Measurements from ENCODE around the gene DBNDD1. TPM values are rescaled to one million over a fixed set of nuclear protein-coding genes. Genes with fewer than 3 reads are reported as not detected.
A peak's percentile ranks its signal among the peaks of the same experiment; 100 is the strongest.

Gene DBNDD1
- total RNA-seq, 1 donor from 2014 or later: 10.4 TPM

- peak; percentile 49 for DNase-seq
Observed at GRCh38 chr16:89958068-89958467, 61.2 kb downstream of the DBNDD1 start.

DNA sequence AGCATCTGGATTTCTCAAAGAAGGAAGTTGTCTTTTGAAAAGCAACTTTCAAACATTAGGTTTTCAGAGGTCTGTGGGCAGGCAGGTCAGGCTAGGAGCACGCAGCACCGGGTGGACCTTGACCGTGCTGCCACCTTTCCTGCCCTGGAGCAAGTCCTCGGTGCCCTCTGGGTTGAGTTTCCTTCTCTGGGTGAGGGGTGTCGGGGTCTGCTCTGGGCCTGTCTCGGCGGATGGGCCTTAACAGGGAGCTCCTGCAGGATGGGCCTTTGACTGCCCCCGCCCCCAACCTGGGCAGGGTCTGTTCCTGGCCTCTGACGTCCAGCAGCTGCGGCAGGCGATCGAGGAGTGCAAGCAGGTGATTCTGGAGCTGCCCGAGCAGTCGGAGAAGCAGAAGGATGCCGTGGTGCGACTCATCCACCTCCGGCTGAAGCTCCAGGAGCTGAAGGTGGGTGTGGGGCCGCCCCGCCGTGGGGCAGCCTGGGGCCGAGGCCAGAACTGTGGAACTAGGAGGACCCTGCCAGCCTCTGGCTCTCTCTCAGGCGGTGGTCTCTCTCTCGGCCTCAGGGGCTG lies 62.0 kb downstream of the DBNDD1 start:
- DNase-seq: no peak

DNA sequence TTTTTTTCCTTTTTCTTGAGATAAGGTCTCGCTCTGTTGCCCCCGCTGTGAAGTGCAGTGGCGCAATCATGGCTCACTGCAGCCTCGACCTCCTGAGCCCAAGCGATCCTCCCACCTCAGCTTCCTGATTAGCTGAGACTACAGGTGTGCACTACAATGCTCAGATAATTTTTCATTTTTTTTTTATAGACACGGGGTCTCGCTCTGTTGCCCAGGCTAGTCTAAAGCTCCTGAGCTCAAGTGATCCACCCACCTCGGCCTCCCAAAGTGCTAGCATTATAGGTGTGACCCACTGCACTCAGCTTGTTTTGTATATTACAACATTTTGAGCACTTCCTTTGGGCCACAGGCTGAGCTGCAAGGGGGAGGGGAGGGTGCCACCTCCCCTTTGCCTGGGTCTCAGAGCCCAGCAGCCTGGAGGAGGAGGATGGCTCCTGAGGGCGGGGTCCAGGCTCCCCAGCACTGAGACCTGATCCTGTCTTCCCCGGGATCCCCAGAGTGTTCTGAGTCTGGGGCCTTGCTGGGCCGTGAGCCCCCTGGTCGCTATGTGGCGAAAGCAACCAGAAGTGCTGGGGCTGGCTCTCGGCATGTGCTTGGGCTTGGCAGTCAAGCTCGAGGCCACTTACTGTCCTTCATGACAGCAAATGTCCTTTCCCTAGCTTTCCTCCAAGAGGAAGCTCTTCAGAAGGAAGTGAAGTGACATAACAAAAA lies 62.6 kb downstream of the DBNDD1 start:
- DNase-seq: no peak

DNA sequence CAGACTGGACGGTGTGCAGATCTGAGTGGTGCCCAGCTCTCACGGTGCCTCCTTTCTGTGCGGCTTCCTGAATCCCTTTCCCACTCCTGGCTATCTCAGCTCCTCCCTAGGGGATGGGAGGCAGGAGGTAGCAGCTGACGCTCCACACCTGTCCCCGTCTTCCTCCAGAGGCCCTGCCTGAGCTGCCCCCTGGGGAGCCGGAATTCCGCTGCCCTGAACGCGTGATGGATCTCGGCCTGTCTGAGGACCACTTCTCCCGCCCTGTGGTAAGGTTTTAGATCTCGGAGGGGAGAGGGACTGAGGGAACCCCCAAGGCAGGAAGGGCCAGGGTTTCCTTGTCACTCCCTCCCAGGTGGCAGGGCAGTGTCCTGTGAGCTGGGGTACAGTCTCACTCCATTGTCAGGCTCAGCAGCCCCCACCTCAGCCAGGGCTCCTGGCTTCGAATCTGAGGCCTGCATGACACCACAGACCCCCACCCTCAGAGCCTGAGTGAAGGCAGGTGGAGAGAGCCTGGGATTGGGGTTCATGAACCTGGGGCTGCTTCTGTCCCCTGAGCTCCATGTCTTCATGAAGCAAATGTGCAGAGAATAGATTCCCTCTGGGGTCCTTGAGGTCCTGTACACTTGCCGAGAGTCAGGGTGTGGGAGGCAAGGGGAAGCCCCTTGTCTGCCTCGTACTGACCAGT lies 64.1 kb downstream of the DBNDD1 start:
- DNase-seq: no peak

Other genes starting within 250 kb of the DBNDD1 start
- 16.8 and 17.3 TPM in 2 replicates for gene FANCA, start 202.8 kb downstream of the DBNDD1 start, total RNA-seq
- 2.1 and 2.7 TPM in 2 replicates for gene SPIRE2, start 191.0 kb downstream of the DBNDD1 start, total RNA-seq
- 170 and 206 TPM in 2 replicates for gene TCF25, start 145.9 kb downstream of the DBNDD1 start, total RNA-seq
- gene MC1R, start 100.6 kb downstream of the DBNDD1 start, total RNA-seq: 2.3 and 2.6 TPM in 2 replicates
- gene TUBB3, start 96.1 kb downstream of the DBNDD1 start, total RNA-seq: 102 and 167 TPM in 2 replicates
- gene DEF8, start 70.7 kb downstream of the DBNDD1 start, total RNA-seq: 120 and 125 TPM in 2 replicates
- gene PRDM7, start 57.9 kb upstream of the DBNDD1 start, total RNA-seq: not detected in 2 replicates